DOHH2 (cell line): Measurements from ENCODE around the gene HOXB7.

Source experiments
- H3F3A ChIP-seq: fragments of 200-600 bp; sonication (generic), shearing (Covaris generic); 2 replicates; pipeline ENCODE4 v1.6.0; 2016; ENCODE audit warnings: antibody characterized with exemption, mild to moderate bottlenecking; ENCODE audit not compliant: control insufficient read depth, insufficient read depth
- H3K27ac ChIP-seq: fragments of 200-600 bp; sonication (generic); 2 replicates; pipeline ENCODE4 v1.5.1; 2014; ENCODE audit warnings: low read depth, mild to moderate bottlenecking, low read length, moderate library complexity
- H3K27me3 ChIP-seq: fragments of 200-600 bp; sonication (generic); 2 replicates; pipeline ENCODE4 v1.6.1; 2014; ENCODE audit warnings: mild to moderate bottlenecking, low read length, mixed read lengths; ENCODE audit not compliant: control insufficient read depth
- H3K36me3 ChIP-seq: fragments of 200-600 bp; sonication (generic); 2 replicates; pipeline ENCODE4 v1.6.1; 2014; ENCODE audit warnings: mild to moderate bottlenecking, low read length, moderate library complexity, mixed read lengths; ENCODE audit not compliant: control insufficient read depth
- H3K4me1 ChIP-seq: fragments of 200-600 bp; sonication (generic); 2 replicates; pipeline ENCODE4 v1.6.1; 2014; ENCODE audit warnings: mild to moderate bottlenecking, low read length, mixed read lengths; ENCODE audit not compliant: control insufficient read depth
- H3K4me2 ChIP-seq: fragments of 200-600 bp; sonication (generic); 2 replicates; pipeline ENCODE4 v1.6.0; 2014; ENCODE audit warnings: mild to moderate bottlenecking, low read length, moderate library complexity
- H3K4me3 ChIP-seq: fragments of 200-600 bp; sonication (generic); 2 replicates; pipeline ENCODE4 v1.5.1; 2014; ENCODE audit warnings: mild to moderate bottlenecking, low read length, mixed read lengths
- H3K79me2 ChIP-seq: fragments of 200-600 bp; sonication (generic); 2 replicates; pipeline ENCODE4 v1.6.1; 2014; ENCODE audit warnings: mild to moderate bottlenecking, low read length, mixed read lengths; ENCODE audit not compliant: control insufficient read depth
- H3K9me2 ChIP-seq: fragments of 200-600 bp; sonication (generic); replicated peaks from 2 replicates; pipeline ENCODE4 v1.6.1; 2014; ENCODE audit warnings: mild to moderate bottlenecking, low read length, mixed read lengths; ENCODE audit not compliant: control insufficient read depth
- H3K9me3 ChIP-seq: fragments of 200-600 bp; sonication (generic); 2 replicates; pipeline ENCODE4 v1.6.1; 2014; ENCODE audit warnings: antibody characterized with exemption, low read length, mixed read lengths; ENCODE audit not compliant: control insufficient read depth, insufficient read depth
- H4K20me1 ChIP-seq: fragments of 200-600 bp; sonication (generic); 2 replicates; pipeline ENCODE4 v1.6.0; 2014; ENCODE audit warnings: low read depth, mild to moderate bottlenecking, antibody characterized with exemption, low read length, moderate library complexity; ENCODE audit not compliant: control insufficient read depth, insufficient read depth
- EZH2phosphoT487 ChIP-seq: fragments of 200-600 bp; sonication (generic); IDR thresholded peaks from 2 replicates; pipeline ENCODE4 v1.6.1; 2017; ENCODE audit warnings: borderline replicate concordance, mild to moderate bottlenecking, antibody characterized with exemption, low read length, moderate library complexity, mixed read lengths
- TF ChIP-seq, protein P1 (sequence below): fragments of 200-600 bp; sonication (generic); IDR thresholded peaks from one replicate; pipeline ENCODE4 v1.5.1; 2014; ENCODE audit warnings: antibody characterized with exemption, mild to moderate bottlenecking, low read depth, low read length; ENCODE audit not compliant: poor library complexity, severe bottlenecking

Gene HOXB7

DNA sequence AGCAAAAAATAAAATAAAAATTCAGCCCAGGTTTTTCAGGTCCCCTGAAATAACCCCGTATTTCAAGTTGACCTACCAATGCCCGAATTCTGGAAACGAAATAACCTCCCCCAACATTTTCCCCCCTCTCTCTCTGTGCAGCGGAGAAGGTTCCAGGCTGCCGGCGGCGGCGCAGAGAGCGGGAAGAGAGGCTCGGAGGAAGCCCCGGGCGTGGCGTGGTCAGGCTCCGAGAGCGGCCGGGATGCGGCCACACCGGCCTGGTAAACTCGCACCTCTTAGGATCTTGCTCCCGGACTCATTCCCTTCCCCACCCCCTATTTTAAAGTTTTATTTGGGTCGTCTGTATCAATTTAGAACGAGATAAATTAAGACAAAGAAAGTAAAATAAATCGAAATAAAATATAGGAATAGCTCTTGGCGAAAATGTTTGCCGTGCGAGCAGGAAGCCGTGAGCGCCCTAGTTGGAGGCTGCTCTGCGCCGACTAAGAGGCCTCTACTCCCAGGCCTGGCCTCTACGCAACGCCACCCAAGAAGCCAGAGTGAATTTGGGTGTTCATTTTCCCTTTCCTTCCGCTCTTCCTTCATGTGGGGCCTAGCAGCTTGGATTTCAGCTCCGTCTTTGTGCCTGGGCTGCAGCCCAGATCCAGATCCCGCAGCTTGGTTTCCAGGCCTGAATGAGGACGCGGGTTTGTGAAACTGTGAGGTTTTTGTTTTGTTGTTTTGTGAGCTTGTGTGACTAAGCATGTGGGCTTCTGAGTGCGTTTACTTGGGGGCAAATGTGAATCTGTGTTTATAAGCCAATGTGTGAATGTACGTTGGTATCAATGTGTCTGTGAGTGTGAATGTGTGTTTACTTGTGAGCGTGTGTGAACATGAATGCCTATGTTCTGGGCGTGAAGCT, 4.6 kb downstream of the HOXB7 start:
- Histone ChIP-seq H3F3A (no peaks in the 10 kb centered on the region), H3K4me3 (no peak overlapping the region), H3K9me2 (no peaks in the 10 kb centered on the region), H3K36me3 (no peaks in the 10 kb centered on the region), H4K20me1 (no peaks in the 10 kb centered on the region), H3K79me2 (no peaks in the 10 kb centered on the region), H3K4me1 (peaks cover 10% of the 10 kb centered on the region), H3K9me3 (no peaks in the 10 kb centered on the region), H3K27ac (no peak overlapping the region), H3K27me3 (peaks cover 27% of the 10 kb centered on the region), H3K4me2 (no peak overlapping the region)
- TF ChIP-seq, protein P1, sequence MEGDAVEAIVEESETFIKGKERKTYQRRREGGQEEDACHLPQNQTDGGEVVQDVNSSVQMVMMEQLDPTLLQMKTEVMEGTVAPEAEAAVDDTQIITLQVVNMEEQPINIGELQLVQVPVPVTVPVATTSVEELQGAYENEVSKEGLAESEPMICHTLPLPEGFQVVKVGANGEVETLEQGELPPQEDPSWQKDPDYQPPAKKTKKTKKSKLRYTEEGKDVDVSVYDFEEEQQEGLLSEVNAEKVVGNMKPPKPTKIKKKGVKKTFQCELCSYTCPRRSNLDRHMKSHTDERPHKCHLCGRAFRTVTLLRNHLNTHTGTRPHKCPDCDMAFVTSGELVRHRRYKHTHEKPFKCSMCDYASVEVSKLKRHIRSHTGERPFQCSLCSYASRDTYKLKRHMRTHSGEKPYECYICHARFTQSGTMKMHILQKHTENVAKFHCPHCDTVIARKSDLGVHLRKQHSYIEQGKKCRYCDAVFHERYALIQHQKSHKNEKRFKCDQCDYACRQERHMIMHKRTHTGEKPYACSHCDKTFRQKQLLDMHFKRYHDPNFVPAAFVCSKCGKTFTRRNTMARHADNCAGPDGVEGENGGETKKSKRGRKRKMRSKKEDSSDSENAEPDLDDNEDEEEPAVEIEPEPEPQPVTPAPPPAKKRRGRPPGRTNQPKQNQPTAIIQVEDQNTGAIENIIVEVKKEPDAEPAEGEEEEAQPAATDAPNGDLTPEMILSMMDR: no peak
- TF ChIP-seq EZH2phosphoT487: no peak

DNA sequence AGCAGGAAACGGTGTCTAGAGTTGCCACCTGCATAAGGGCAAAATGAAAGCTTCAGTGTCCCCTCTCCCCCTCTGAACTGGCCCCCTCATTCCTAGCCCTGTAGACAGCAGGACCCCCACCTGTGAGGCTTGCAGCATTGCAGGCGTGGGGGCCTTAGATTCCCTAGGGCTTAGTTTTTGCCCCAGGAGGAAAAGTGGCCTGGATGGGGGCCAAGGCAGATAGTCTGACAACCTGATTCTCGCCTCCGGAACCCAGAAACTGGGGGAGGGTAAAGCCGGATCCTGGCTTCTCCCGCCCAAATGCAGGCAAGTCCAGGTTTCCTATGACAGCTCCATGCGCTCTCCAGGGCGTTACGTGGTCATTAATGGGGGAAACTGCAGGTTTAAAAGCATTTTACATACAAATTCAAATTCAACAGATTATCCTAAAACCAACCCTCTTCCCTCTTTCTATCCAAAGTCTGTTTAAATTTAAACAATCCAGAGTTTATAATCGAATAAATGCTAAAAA, 5.4 kb downstream of the HOXB7 start:
- no peak overlapping the region for H3K4me2 ChIP-seq
- no peaks in the 10 kb centered on the region for H3K9me2 ChIP-seq
- peaks cover 35% of the 10 kb centered on the region for H3K27me3 ChIP-seq
- no peaks in the 10 kb centered on the region for H3K36me3 ChIP-seq
- H3F3A ChIP-seq: no peaks in the 10 kb centered on the region
- H3K4me3 ChIP-seq: no peak overlapping the region
- H3K9me3 ChIP-seq: no peaks in the 10 kb centered on the region
- peaks cover 10% of the 10 kb centered on the region for H3K4me1 ChIP-seq
- no peaks in the 10 kb centered on the region for H3K79me2 ChIP-seq
- H4K20me1 ChIP-seq: no peaks in the 10 kb centered on the region
- H3K27ac ChIP-seq: no peak overlapping the region
- TF ChIP-seq, protein P1: no peak
- no peak for TF ChIP-seq EZH2phosphoT487

DNA sequence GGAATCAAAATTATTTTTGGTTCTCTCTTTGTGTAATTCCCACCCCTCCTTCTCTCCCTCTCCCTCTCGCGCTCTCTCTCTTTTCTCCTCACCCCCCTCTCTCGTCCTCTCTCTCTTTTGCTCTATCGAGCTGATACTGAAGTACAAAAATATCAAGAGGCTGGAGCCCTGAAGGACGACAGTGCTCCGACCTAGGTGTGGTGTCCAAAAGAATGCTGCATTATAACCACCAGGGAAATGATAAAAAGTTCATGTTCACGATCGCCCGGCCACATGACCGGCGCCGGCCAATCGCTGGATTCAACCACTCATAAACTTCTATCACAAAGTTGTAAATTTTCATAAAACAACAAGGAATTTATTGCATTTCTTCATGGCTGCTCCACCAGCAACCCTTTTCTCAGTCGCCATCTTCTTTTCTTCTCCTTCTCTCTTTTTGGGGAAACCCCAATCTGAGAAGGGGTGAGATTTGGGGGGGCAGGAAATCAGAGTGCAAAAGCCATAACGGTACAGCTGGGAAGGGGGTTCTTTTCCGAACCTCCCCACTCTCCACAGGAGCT, 6.0 kb downstream of the HOXB7 start, which contains the start of gene HOXB6:
HOXB6 (minus strand) TSS at position 217 of the 560 bp plus-strand sequence. CDS start 6,836 bp downstream, outside the sequence.
- no peak within 1 kb of the TSS for H3K4me2 ChIP-seq
- no peaks in the 10 kb centered on the region for H3K9me3 ChIP-seq
- H3F3A ChIP-seq: no peaks in the 10 kb centered on the region
- no peaks in the 10 kb centered on the region for H3K36me3 ChIP-seq
- H3K27ac ChIP-seq: no peak within 1 kb of the TSS
- no peaks in the 10 kb centered on the region for H3K9me2 ChIP-seq
- peaks cover 7% of the 10 kb centered on the region for H3K4me1 ChIP-seq
- TF ChIP-seq, protein P1: no peak
- no peak for TF ChIP-seq EZH2phosphoT487
- H3K4me3 ChIP-seq: no peak within 1 kb of the TSS
- no peaks in the 10 kb centered on the region for H3K79me2 ChIP-seq
- no peaks in the 10 kb centered on the region for H4K20me1 ChIP-seq
- H3K27me3 ChIP-seq: peaks cover 41% of the 10 kb centered on the region
